Central memory CD4-positive, alpha-beta T cell (primary cell): ENCODE results near the gene MIA3.

Experiments used
- DNase-seq: peaks from one replicate; pipeline ENCODE4 v3.0.0; 2022

Gene MIA3

DNA sequence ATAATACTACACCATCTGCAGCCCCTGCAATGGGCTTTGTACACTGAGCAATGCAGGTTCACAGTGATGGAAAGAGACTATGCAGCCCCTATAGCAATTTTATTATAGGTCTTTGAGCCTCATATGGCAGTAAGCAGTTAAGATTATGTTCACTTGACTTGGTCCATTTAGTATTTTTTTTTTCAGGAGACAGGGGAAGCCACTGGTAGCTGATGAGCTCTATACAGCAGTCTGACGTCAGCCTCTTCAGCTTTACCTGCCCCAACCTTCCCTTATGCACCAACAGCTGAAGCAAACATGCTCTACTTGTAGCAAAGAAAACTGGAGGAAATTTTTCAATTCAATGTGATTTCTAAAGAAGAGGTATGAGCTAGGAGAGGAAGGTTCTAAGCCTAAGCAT, 62.2 kb downstream of the MIA3 start:
- DNase-seq = no peak

DNA sequence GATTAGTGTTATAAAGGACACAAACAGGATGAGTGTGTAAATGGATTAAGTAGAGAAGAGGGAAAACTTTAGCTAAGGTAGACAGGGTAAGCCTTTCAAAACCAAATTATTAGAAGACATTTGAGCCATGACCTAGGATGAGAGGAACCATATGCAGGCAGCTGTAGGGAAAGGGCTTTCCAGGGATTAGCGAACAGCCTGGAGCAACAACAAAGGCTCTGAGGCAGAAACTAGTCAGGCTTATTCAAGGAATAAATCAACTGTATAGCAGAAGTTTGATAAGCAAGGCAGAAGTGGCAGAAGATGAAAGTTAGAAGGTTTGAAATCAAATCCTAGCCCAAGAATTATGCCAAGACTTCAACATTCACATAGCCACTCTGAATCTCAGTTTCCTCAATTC, 73.1 kb downstream of the MIA3 start:
- DNase-seq = no peak

DNA sequence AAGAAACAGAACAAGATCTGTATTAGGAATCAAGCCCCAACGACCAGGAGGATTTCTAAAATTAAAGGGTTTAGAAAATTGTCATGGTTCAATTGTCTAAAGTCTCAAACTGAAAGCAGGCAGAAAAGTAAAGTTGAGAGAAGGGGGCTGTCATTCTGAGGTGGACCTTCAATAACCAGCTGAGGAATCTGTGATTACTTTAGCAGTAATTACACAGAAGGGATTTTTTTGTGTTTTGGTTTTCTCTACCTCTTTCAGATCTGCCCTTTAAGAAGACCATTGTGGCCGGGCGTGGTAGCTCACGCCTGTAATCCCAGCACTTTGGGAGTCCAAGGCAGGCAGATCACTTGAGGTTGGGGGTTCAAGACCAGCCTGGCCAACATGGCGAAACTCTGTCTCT, 77.0 kb downstream of the MIA3 start:
- no peak for DNase-seq

DNA sequence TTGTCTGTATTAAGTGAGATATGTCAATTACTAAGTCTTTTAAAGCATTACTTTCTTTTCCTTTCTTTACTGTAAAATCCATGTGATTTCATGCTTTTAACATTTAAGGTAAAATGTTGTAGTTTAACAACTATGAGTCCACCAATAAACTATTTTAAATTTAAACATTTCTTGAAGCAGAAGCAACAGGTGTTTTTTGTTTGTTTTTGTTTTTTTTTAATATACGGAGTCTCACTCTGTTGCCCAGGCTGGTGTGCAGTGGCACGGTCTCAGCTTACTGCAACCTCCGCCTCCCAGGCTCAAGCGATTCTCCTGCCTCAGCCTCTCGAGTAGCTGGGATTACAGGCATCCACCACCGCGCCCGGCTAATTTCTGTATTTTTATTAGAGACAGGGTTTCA, 78.8 kb downstream of the MIA3 start:
- no peak for DNase-seq

DNA sequence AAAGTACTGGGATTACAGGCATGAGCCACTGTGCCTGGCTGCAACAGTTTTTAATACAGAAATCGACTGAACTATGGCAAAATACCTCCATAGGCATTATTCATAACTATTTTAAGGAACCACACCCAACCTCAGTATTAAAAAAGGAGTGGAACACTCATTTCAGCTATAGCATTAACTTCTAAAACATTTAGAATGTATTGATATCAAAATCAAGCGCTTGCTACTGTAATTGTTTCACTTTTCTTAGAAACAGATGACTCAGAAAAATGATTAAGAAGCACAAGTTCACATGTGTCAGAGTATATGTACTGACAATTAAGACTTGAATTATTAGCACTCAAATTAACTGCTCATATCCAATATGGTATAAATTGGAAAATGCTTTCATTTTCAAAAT, 79.3 kb downstream of the MIA3 start:
- no peak for DNase-seq

DNA sequence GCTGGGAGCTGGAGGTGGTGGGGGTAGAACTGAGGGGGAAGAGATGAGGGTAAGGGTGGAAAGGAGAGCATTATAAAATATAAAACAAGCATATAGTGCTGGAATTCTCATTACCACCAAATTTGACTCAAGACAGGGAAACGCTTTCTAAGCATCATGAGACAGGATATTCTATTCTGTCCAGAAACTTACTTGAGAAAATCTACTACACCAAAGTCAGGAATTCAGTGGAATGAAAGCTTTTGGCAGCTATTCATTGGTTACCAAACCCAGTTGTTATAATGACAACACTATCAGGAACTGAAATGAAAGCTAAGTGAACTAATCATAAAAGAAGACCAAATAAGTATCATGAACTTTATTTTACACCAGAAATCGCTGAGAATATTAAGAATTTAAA, 79.9 kb downstream of the MIA3 start:
- no peak for DNase-seq

DNA sequence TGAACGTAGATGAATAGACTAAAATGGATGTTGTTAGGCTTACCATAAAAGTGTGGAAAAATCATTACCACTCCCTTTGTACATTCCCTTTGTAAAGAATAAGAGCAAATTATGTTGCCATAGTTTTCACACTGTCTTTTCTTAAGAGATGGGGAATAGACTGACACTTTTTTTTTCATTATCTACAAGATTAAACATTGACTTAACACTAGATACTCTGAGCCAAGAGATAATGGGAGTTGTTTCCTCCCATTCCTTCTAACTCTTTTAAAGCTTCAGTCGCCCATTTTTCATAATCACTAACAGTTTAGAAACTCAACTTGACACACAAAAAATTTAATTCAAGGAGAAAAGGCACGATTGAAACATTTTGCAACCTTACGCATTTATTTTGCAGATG, 84.3 kb downstream of the MIA3 start:
- no peak for DNase-seq

DNA sequence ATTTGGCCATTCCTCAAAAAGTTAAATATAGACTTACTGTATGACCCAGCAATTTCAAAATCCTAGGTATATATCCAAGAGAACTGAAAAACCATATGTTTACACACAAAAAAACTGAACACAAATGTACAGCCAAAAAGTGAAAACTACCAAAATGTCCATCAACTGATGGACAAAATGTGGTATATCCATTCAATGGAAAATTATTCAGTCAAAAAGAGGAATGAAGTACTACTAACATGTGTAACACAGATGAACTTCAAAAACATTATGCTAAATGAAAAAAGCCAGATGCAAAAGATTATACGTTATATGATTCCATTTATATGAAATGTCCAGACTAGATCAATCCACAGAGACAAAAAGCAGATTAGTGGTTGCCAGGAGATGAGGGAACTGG, 86.4 kb downstream of the MIA3 start:
- no peak for DNase-seq

DNA sequence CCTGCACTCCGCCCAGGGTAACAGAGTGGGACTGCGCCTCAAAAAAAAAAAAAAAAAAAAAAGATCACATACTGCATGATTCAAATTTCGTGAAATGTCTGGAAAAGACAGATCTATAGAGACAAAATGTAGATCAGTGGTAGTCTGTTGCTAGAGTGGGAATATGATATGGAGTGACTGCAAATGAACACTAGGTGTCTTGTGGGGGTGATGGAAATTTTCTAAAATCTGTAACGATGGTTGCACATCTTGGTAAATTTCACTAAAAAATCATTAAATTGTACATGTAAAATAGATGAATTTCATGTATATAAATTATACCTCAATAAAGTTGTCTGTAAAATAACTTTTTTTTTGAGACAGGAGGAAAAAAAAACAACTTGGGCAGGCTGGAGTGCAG, 88.9 kb downstream of the MIA3 start:
- no peak for DNase-seq

DNA sequence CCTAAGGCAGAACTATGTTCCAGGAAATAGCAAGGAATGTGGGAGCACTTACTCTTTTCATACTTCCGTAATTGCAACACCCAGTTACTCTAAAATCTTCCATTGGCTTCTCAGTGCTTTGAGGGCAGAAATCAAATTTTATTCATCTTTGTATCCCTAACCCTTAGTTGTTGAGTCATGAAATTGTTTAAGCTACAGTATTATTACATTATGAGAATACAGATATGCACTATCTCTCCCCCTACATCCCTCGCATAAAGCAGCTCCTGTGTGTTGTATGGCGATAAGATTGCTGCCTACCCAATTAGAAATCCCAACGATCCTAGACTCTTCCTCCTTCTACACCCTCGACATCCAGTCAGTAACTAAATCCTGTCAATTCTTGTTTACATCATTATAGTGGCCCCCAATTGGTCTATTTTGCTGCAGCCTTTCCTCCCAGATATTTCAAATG, 91.8 kb downstream of the MIA3 start:
- DNase-seq = no peak

DNA sequence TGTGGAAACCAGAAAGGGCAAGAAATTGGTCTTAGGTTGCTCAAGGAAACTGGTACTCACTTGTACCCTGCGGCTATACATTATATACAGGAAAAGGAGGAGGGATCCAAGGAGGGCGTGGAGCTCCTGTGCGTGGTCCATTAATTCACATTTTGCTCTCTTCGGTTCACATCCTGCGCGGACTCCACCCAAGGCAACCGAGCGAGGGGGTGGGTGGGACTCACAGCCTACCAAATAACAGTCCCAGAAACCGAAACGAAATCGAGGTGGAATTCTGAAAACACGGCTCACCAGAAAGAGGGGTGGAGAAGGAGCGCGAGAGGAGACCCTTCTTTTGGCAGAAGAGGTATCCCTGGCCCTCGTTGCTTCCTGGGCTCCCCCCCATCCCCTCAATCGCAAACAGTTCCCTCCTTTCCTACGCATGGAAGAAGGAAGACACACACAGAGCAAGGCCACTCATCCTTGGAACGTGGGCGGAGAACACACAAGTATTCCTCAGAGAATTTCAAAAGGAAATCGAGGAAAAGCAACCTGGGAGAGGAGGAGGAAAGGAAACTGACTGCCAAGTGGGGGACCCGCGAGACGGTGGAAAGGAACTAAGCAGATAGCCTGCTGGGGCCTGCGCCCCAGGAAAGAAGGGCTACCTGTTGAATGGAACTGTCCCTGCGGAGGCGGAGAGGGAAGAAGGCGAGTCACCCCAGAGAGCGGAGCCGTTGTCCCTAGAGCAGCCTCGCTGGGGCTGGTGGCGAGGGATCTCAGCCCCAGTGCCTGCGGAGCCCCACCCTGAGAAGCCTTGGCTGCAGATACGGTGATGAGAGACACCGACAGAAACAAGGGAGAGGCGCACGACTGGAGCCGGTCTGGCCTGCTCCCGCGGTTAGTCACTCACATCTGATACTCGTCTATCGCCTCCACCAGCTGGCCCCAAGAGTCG, 93.7 kb downstream of the MIA3 start:
- peak; percentile 64 for DNase-seq

DNA sequence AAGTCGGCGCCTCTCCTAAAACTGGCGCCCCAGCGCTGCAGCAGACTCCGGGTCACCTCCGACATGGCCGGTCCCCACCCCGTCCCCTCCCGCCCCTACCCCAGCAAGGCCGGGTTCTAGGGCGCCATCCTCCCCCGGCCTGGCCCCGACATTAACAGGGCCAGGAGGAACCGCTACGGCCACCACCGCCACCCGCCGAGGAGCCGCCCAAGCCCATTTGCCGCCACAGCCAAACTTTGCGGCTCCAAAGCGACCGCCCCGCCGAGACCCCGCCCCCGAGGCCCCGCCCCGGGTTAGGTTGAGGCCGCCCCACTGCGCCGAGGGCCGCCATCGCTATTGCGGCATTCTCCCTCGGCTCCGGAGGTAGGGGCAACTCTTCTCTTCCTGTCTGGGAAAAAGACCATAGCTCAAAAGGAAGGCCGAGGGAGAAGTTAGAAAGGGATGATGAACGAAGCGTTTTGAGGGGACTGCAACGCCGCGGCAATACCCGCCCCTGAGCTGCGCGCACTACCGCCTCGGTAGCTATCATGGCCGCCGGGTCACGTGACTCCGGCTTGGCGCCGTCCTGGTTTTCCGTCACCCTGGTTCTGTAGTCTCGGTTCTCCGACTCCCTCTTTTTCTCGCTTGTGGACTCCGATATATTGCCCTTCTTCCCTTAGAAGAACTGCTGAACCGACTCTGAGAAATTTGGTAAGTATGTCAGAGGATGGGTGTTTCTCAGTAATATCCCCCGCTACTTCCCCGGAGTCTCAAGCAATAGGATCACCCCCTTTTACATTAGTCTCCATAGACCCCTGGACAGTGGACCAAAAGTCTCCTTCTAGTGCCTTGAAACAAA, 94.6 kb downstream of the MIA3 start, which contains the start of the genes AIDA and BROX:
Gene AIDA, minus strand, starts transcription at position 239 of the 838 bp plus-strand sequence. Its CDS starts 174 bp downstream, at position 65.
Gene BROX, plus strand, starts transcription at position 312 of the 838 bp plus-strand sequence. CDS start 3,136 bp downstream, outside the sequence.
- peak; percentile 91 for DNase-seq

DNA sequence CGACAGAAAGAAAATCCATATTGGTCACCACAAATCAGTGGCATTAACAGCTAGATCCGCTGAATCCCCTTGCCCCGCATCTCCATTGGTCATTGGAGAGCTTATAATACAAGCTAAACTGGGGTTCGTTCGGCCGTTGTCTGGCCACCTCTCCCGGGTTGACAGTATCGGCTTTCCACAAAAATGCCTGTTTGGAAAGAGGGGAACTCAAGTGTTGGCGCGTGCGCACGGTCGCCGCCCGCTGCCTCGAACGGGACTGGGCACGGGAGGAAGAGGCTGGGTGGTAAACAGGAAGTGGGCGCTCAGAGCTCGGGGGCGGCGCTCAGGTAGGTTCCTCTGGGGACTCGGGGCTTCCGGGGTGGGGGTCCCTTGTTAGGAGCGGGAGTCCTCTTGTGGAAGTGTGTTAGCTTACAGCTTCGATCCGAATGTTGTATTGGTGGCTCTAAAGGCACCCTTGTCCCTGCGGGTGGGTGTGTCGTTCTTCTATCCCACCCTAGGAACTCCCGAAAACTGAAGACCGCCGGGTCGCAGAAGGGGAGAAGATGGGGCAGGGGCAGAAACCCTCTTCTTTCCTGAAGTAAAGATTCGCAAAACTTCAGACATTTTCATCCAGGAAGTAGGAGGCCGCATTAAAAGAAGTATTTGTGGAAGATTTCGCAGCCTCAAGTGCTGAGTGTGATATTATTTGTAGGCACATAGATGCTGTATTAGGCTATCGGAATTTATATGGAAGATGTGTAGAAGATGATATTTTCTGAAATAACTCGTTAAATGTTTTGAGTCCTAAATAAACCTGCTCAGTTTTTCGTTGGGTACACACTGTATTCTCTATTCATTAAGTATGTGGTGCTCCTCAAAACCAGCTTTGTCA, 95.4 kb downstream of the MIA3 start:
- peak; percentile 90 for DNase-seq

DNA sequence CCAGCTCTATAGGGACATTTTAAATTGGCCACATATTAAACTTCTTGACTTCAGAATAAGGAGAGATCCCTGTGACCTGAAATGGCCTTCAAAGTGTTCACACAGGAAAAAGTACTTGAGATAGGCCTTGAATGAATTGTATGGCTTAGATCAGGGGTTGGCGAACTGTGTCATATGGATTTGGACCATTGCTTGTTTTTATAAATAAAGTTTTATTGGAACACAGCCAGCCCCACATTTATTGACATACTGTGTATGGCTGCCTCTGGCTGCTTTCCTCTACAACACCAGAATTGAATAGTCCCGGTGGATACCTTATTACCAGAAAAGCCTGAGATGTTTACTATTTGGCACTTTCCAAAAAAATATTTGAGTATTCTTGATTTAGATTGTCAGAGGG, 98.5 kb downstream of the MIA3 start:
- DNase-seq = no peak
